HEK293 (cell line): ENCODE results near the gene GHDC.
A peak's percentile ranks its signal among the peaks of the same experiment; 100 is the strongest.

Source experiments
- CTCF ChIP-seq: fragments of 450-650 bp; formaldehyde crosslinking; IDR thresholded peaks from 2 replicates; pipeline ENCODE4 v1.5.1; 2016; ENCODE audit warnings: missing biosample characterization, missing genetic modification characterization
- GLIS2 ChIP-seq: fragments of 450-650 bp; formaldehyde crosslinking; IDR thresholded peaks from 2 replicates; pipeline ENCODE4 v1.5.1; 2016; ENCODE audit warnings: missing biosample characterization, missing genetic modification characterization
- HOXD13 ChIP-seq: sonication (generic); formaldehyde crosslinking; IDR thresholded peaks from 2 replicates; pipeline ENCODE4 v1.8.0; 2022; ENCODE audit warnings: missing genetic modification reagents, borderline replicate concordance
- INSM2 ChIP-seq: fragments of 450-650 bp; formaldehyde crosslinking; IDR thresholded peaks from 2 replicates; pipeline ENCODE4 v1.5.1; 2016; ENCODE audit warnings: missing biosample characterization, missing genetic modification characterization
- KLF10 ChIP-seq: fragments of 450-650 bp; IDR thresholded peaks from 2 replicates; pipeline ENCODE4 v1.5.1; 2018; ENCODE audit warnings: missing biosample characterization, mild to moderate bottlenecking, missing genetic modification characterization
- MZF1 ChIP-seq: fragments of 450-650 bp; formaldehyde crosslinking; IDR thresholded peaks from 2 replicates; pipeline ENCODE4 v1.5.1; 2017; ENCODE audit warnings: missing biosample characterization, missing genetic modification characterization, borderline replicate concordance
- SCRT1 ChIP-seq: fragments of 450-650 bp; formaldehyde crosslinking; IDR thresholded peaks from 2 replicates; pipeline ENCODE4 v1.5.1; 2016; ENCODE audit warnings: missing biosample characterization, missing genetic modification characterization, borderline replicate concordance
- SP3 ChIP-seq: fragments of 450-650 bp; formaldehyde crosslinking; IDR thresholded peaks from 2 replicates; pipeline ENCODE4 v1.5.1; 2016; ENCODE audit warnings: missing biosample characterization, missing genetic modification characterization
- SP7 ChIP-seq: fragments of 450-650 bp; formaldehyde crosslinking; IDR thresholded peaks from 2 replicates; pipeline ENCODE4 v1.5.1; 2016; ENCODE audit warnings: missing biosample characterization, missing genetic modification characterization
- ZBTB1 ChIP-seq: fragments of 450-650 bp; formaldehyde crosslinking; IDR thresholded peaks from 2 replicates; pipeline ENCODE4 v1.5.1; 2016; ENCODE audit warnings: missing biosample characterization, missing genetic modification characterization
- ZBTB20 ChIP-seq: fragments of 450-650 bp; formaldehyde crosslinking; IDR thresholded peaks from 2 replicates; pipeline ENCODE4 v1.5.1; 2016; ENCODE audit warnings: missing biosample characterization, missing genetic modification characterization
- ZFP3 ChIP-seq: fragments of 450-650 bp; formaldehyde crosslinking; IDR thresholded peaks from 2 replicates; pipeline ENCODE4 v1.5.1; 2016; ENCODE audit warnings: low read depth, missing biosample characterization, missing genetic modification characterization
- ZIC2 ChIP-seq: fragments of 450-650 bp; formaldehyde crosslinking; IDR thresholded peaks from 2 replicates; pipeline ENCODE4 v1.5.1; 2016; ENCODE audit warnings: missing biosample characterization, missing genetic modification characterization
- ZNF10 ChIP-seq: fragments of 450-650 bp; formaldehyde crosslinking; IDR thresholded peaks from 2 replicates; pipeline ENCODE4 v1.5.1; 2017; ENCODE audit warnings: missing biosample characterization, missing genetic modification characterization
- ZNF112 ChIP-seq: fragments of 450-650 bp; formaldehyde crosslinking; IDR thresholded peaks from 2 replicates; pipeline ENCODE4 v1.5.0; 2017; ENCODE audit warnings: missing biosample characterization, missing genetic modification characterization
- ZNF114 ChIP-seq: fragments of 450-650 bp; formaldehyde crosslinking; IDR thresholded peaks from 2 replicates; pipeline ENCODE4 v1.5.0; 2017; ENCODE audit warnings: missing biosample characterization, missing genetic modification characterization
- ZNF133 ChIP-seq: fragments of 450-650 bp; formaldehyde crosslinking; IDR thresholded peaks from 2 replicates; pipeline ENCODE4 v1.5.1; 2016; ENCODE audit warnings: missing biosample characterization, missing genetic modification characterization
- ZNF138 ChIP-seq: fragments of 450-650 bp; formaldehyde crosslinking; IDR thresholded peaks from 2 replicates; pipeline ENCODE4 v1.5.1; 2016; ENCODE audit warnings: missing biosample characterization, missing genetic modification characterization, borderline replicate concordance
- ZNF169 ChIP-seq: fragments of 450-650 bp; formaldehyde crosslinking; IDR thresholded peaks from 2 replicates; pipeline ENCODE4 v1.5.1; 2016; ENCODE audit warnings: missing biosample characterization, missing genetic modification characterization
- ZNF214 ChIP-seq: fragments of 450-650 bp; formaldehyde crosslinking; IDR thresholded peaks from 2 replicates; pipeline ENCODE4 v1.5.1; 2017; ENCODE audit warnings: missing biosample characterization, mild to moderate bottlenecking, missing genetic modification characterization, borderline replicate concordance
- ZNF366 ChIP-seq: fragments of 450-650 bp; formaldehyde crosslinking; conservative IDR thresholded peaks from 2 replicates; pipeline ENCODE4 v1.5.1; 2016; ENCODE audit warnings: missing biosample characterization, missing genetic modification characterization
- ZNF37A ChIP-seq: fragments of 450-650 bp; IDR thresholded peaks from 2 replicates; pipeline ENCODE4 v1.5.1; 2018; ENCODE audit warnings: missing biosample characterization, missing genetic modification characterization
- ZNF426 ChIP-seq: fragments of 450-650 bp; formaldehyde crosslinking; IDR thresholded peaks from 2 replicates; pipeline ENCODE4 v1.5.1; 2017; ENCODE audit warnings: missing biosample characterization, missing genetic modification characterization, mild to moderate bottlenecking, inconsistent platforms, moderate library complexity
- ZNF561 ChIP-seq: fragments of 450-650 bp; IDR thresholded peaks from 2 replicates; pipeline ENCODE4 v1.5.1; 2018; ENCODE audit warnings: missing biosample characterization, missing genetic modification characterization, borderline replicate concordance
- ZNF600 ChIP-seq: fragments of 450-650 bp; formaldehyde crosslinking; IDR thresholded peaks from 2 replicates; pipeline ENCODE4 v1.5.1; 2016; ENCODE audit warnings: missing biosample characterization, missing genetic modification characterization
- ZNF629 ChIP-seq: fragments of 450-650 bp; formaldehyde crosslinking; IDR thresholded peaks from 2 replicates; pipeline ENCODE4 v1.5.1; 2017; ENCODE audit warnings: missing biosample characterization, missing genetic modification characterization
- ZNF658 ChIP-seq: fragments of 450-650 bp; formaldehyde crosslinking; IDR thresholded peaks from 2 replicates; pipeline ENCODE4; 2016; ENCODE audit warnings: missing biosample characterization, missing genetic modification characterization
- ZNF701 ChIP-seq: fragments of 450-650 bp; formaldehyde crosslinking; IDR thresholded peaks from 2 replicates; pipeline ENCODE4 v1.5.1; 2016; ENCODE audit warnings: missing biosample characterization, missing genetic modification characterization
- ZNF837 ChIP-seq: fragments of 450-650 bp; formaldehyde crosslinking; IDR thresholded peaks from 2 replicates; pipeline ENCODE4 v1.5.1; 2016; ENCODE audit warnings: missing biosample characterization, missing genetic modification characterization
- TF ChIP-seq, protein P1 (sequence below): fragments of 450-650 bp; formaldehyde crosslinking; IDR thresholded peaks from 2 replicates; pipeline ENCODE4 v1.5.1; 2017; ENCODE audit warnings: missing biosample characterization, missing genetic modification characterization
- TF ChIP-seq, protein P2 (sequence below): fragments of 450-650 bp; formaldehyde crosslinking; IDR thresholded peaks from 2 replicates; pipeline ENCODE4 v1.5.1; 2016; ENCODE audit warnings: missing biosample characterization, missing genetic modification characterization
- TF ChIP-seq, protein P3 (sequence below): fragments of 450-650 bp; formaldehyde crosslinking; IDR thresholded peaks from 2 replicates; pipeline ENCODE4 v1.5.1; 2016; ENCODE audit warnings: missing biosample characterization, missing genetic modification characterization

GHDC gene

DNA sequence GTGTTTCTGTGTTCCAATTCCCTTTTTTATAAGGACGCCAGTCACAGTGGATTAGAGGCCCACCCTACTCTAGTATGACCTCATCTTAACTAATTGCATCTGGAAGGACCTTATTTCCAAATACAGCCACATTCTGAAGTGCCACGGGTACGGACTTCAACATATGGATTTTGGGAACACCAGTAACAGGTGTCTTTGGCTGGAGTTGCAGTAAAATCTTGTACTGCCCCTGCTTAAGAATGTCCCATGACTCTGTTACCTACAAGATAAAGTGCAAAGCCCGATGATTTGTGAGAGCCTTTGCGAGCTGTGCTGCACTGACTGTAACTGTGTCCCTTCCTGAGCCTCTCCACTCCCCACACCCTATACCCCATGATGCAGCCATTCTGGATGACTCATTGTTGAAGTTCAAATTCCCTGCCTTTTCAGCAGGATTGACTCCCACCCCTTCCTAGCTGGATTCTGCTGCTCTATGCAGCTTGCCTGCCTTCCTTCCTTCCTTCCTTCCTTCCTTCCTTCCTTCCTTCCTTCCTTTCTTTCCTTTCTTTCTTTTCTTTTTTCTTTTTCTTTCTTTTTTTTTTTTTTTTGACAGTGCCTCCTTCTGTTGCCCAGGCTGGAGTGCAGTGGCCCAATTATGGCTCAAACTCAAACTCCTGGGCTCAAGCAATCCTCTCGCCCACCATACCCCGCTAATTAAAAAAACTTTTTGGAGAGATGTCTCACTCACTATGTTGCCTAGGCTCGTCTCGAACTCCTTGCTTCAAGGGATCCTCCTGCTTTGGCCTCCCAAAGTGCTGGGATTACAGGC, 11.2 kb downstream of the GHDC start (continued):
- TF ChIP-seq ZNF837 (tag by site-specific recombination) (no peak), ZNF600 (tag by site-specific recombination) (peak; percentile 97), HOXD13 (CRISPR knock-in tag) (no peak), ZBTB20 (tag by site-specific recombination) (no peak), ZNF169 (tag by site-specific recombination) (no peak), ZNF366 (peak; percentile 99), ZNF37A (tag by site-specific recombination) (no peak), ZNF561 (no peak), KLF10 (no peak), ZFP3 (tag by site-specific recombination) (no peak), SCRT1 (tag by site-specific recombination) (no peak), ZNF112 (tag by site-specific recombination) (no peak), ZNF10 (tag by site-specific recombination) (0 out of 2 replicates have a peak, but pooled peaks have one; percentile 71), ZNF138 (no peak), GLIS2 (tag by site-specific recombination) (no peak), ZNF133 (tag by site-specific recombination) (no peak), ZBTB1 (tag by site-specific recombination) (no peak), ZNF658 (tag by site-specific recombination) (no peak), ZNF214 (tag by site-specific recombination) (no peak), ZNF114 (tag by site-specific recombination) (no peak), ZNF701 (tag by site-specific recombination) (no peak), ZNF426 (tag by site-specific recombination) (no peak), INSM2 (tag by site-specific recombination) (peak; percentile 38; the same call in 1 of the 2 replicates), SP7 (tag by site-specific recombination) (peak; percentile 73; the same call in 1 of the 2 replicates), ZIC2 (no peak), CTCF (tag by site-specific recombination) (no peak), MZF1 (tag by site-specific recombination) (no peak), ZNF629 (tag by site-specific recombination) (peak; percentile 85), SP3 (tag by site-specific recombination) (peak; percentile 22; the same call in 1 of the 2 replicates)
- TF ChIP-seq, protein P1, sequence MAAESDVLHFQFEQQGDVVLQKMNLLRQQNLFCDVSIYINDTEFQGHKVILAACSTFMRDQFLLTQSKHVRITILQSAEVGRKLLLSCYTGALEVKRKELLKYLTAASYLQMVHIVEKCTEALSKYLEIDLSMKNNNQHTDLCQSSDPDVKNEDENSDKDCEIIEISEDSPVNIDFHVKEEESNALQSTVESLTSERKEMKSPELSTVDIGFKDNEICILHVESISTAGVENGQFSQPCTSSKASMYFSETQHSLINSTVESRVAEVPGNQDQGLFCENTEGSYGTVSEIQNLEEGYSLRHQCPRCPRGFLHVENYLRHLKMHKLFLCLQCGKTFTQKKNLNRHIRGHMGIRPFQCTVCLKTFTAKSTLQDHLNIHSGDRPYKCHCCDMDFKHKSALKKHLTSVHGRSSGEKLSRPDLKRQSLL = no peak
- TF ChIP-seq, protein P2, sequence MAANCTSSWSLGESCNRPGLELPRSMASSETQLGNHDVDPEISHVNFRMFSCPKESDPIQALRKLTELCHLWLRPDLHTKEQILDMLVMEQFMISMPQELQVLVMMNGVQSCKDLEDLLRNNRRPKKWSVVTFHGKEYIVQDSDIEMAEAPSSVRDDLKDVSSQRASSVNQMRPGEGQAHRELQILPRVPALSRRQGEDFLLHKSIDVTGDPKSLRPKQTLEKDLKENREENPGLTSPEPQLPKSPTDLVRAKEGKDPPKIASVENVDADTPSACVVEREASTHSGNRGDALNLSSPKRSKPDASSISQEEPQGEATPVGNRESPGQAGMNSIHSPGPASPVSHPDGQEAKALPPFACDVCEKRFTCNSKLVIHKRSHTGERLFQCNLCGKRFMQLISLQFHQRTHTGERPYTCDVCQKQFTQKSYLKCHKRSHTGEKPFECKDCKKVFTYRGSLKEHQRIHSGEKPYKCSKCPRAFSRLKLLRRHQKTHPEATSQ = no peak
- TF ChIP-seq, protein P3, sequence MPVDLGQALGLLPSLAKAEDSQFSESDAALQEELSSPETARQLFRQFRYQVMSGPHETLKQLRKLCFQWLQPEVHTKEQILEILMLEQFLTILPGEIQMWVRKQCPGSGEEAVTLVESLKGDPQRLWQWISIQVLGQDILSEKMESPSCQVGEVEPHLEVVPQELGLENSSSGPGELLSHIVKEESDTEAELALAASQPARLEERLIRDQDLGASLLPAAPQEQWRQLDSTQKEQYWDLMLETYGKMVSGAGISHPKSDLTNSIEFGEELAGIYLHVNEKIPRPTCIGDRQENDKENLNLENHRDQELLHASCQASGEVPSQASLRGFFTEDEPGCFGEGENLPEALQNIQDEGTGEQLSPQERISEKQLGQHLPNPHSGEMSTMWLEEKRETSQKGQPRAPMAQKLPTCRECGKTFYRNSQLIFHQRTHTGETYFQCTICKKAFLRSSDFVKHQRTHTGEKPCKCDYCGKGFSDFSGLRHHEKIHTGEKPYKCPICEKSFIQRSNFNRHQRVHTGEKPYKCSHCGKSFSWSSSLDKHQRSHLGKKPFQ = no peak
